ENCODE measurements around the gene ADGRD1. TPM values are rescaled to one million over a fixed set of nuclear protein-coding genes. Genes with fewer than 3 reads are reported as not detected.
"Not testable (repeated sequence)": the region's sequence is repeated elsewhere in the genome, so short reads cannot be mapped to it uniquely, and the experiment has no call there.

The ADGRD1 gene
- total RNA-seq, 1 experiment from 2014 or later, result 0.21 TPM

GRCh38 chr12:130937546-130937945, 16.2 kb upstream of the ADGRD1 start:
- not testable (repeated sequence) for DNase-seq (ENCODE audit: low spot score)

GRCh38 chr12:130938186-130938585, 15.5 kb upstream of the ADGRD1 start:
- DNase-seq (ENCODE audit: low spot score), result no peak

DNA sequence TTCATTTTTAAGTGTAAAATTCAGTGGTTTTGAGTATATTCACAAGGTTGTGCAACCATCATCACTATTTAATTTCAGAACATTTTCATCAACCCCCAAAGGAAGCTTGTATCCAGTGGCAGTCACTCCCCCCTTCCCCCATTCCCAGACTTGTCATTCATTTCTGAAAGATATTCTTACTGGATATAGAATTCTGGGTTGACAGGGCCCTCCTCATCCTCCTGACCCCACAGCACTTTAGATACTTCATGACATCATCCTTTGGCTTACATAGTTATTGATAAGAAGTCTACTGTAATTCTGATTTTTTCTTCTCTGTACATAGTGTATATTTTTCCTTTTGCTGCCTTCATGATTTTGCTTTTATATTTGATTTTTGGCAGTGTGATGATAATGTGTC, 8.8 kb upstream of the ADGRD1 start:
- DNase-seq (ENCODE audit: low spot score), result no peak

DNA sequence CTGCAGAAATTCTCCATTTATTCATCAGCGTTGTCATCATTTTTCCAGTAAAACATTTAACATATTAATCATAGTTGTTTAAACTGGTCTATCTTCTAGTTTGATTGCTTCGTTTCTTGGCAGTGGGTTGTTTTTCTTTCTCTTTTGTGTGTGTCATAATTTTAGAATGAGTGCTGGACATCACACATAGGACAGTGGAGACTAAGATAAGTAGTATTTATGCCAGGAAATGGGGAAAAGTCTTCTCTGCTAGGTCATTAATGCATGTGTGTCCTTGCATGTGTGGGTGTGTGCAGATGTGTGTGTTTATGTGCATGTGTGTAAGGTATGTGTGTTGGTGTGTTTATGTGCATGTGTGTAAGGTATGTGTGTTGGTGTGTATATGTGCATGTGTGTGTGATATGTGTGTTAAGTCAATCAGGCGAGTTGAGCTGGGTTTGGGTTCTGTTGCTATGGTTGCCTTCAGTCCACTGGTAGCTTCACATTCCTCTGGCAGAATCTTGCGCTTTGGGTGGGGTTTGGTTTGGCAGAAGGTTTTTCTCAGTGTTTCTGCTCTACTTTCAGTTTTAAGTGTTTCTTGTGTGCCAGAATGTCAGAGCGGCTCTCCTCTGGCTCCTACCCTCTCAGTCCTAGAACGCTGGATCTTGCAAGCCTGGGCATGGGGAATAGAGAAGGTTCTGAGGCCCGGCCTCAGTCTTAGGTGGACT, 7.8 kb upstream of the ADGRD1 start:
- no peak for DNase-seq (ENCODE audit: low spot score)

DNA sequence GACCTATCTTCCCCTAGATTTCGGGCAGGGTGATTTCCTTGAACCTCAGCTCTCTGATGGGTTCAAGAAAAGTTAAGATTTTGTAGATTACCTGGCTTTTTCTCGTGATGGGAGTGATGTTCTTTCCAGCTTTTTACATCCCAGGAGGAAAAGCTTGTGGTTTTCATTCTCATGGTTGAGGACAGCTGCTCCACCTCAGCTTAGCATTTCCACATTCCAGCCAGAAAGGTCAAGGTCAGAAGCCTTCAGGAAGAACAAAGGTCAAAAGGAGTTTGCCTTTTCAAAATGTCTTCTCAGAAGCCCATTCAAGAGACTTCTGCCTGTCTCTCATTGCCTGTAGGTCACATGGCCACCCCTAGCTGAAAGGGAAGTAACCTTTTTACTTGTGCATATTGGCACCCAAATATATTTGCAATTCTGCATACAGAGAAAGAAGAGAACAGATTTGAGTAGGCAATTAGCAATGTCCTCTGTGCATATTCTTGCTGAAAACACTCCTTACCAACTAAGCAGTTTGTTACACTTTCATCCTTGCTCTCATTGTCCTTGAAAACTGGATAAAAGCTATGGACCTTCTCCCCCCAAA, 6.6 kb upstream of the ADGRD1 start:
- no peak for DNase-seq (ENCODE audit: low spot score)

DNA sequence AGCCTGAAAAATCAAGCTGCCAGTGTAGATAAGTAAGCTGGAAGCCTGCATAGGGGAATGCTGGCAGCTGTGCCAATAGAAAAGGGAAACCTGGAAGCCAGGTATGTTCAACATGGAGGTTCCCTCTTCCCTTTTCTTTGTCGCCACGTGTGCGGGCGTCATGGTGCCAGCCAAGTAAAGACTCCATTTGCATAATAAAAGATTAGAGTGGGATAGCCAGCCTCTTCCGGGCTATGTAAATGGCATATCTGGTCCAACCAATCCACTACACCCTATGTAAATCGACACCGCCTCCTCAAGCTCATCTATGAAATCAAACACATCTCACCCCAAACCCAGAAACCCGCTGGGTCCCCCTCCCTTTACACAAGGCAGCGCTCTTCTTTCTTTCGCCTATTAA, 5.6 kb upstream of the ADGRD1 start:
- no peak for DNase-seq (ENCODE audit: low spot score)

GRCh38 chr12:130948751-130949150, 5.0 kb upstream of the ADGRD1 start:
- no peak for DNase-seq (ENCODE audit: low spot score)

GRCh38 chr12:130949806-130950205, 3.9 kb upstream of the ADGRD1 start:
- DNase-seq (ENCODE audit: low spot score), result no peak

DNA sequence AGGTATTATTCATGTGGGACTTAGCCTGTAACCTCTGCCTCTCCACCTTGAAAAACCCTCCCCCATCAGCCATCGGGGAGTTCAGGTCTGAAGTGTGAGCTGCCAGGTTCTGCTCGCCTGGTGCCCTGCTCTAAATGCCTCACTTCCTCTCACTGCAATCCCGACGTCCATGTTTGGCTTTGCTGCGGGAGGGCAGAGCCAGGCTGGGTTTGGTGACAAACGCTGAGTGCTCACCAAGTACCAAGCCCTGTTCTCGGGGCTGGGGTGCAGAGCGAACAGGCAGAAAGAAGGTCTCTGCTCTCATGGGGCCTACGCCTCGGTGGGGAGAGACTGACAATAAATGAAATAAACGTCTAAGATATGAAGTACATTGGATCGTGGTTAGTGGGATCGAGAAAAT, 2.1 kb upstream of the ADGRD1 start:
- DNase-seq (ENCODE audit: low spot score), result no peak

DNA sequence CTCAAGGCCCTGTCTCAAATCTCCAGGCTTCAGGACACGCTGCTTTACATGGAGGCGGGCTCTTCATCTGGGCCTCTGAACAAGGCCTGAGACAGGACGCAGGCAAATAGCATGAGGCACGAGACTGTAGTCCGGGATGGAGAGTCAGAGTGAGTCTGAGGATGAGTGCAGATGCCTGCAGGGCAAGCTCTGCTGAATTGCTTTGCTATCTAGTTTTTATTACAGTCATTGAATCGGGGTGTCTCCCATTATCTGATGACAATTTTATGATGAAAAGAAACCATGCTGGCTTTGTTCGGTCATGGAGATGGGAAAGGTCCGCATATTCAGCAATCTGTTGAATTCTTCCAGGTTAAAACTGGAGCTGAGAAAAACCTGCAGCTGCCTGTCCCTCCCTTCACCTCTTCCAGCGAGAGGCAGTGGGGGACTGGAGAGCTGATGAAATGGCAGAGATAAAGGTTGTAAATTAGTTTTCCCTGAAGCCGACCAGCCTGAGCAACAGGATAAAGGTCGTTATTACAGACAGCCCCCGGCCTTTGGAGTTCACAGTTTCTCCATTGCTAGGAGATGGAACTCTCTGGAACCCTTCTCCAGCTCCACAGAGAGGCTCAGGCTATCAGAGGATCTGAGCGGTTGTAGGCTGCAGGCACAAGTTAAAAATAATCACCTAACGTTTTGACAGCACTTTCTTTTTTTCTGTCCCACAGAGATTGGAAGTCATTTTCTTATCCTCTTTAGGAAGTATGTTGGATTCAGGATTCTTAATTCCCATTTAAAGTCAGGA, 1.3 kb upstream of the ADGRD1 start:
- no peak for DNase-seq (ENCODE audit: low spot score)

GRCh38 chr12:130954544-130954831, 781 bp downstream of the ADGRD1 start:
- DNase-seq (ENCODE audit: low spot score), result no peak

DNA sequence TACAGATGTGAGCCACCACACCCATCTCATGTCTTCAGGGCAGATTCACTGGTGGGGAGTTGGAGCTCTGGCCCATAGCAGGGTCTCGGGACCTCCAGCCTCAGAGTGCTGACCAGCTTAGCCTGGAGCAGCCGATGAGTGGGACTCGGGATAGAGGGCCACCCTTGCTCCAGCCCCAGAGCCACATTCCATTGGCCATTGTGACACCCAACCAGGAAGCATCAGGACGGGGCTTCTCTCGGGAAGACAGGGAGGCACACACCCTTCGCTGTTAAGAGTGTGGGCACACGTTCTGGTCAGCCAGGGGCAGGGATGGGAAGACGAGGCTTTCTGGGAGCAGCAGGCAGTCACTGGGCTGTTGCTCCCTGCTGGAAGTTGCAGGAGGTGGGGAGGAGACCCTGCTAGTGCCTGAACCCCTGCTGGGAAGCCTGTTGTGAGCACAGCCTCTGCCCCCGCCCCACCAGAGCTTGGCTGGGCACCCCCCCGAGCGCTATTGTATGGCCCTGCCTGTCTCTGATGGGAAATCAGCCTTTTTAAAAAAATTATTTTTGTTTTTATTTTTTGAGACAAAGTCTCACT, 1.6 kb downstream of the ADGRD1 start:
- DNase-seq (ENCODE audit: low spot score), result no peak

- no peak for DNase-seq (ENCODE audit: low spot score)
Measured at GRCh38 chr12:130956009-130956408, 2.3 kb downstream of the ADGRD1 start.

- no peak for DNase-seq (ENCODE audit: low spot score)
Measured at GRCh38 chr12:130956456-130957303, 3.0 kb downstream of the ADGRD1 start.

- no peak for DNase-seq (ENCODE audit: low spot score)
Measured at GRCh38 chr12:130957304-130957621, 3.6 kb downstream of the ADGRD1 start.

DNA sequence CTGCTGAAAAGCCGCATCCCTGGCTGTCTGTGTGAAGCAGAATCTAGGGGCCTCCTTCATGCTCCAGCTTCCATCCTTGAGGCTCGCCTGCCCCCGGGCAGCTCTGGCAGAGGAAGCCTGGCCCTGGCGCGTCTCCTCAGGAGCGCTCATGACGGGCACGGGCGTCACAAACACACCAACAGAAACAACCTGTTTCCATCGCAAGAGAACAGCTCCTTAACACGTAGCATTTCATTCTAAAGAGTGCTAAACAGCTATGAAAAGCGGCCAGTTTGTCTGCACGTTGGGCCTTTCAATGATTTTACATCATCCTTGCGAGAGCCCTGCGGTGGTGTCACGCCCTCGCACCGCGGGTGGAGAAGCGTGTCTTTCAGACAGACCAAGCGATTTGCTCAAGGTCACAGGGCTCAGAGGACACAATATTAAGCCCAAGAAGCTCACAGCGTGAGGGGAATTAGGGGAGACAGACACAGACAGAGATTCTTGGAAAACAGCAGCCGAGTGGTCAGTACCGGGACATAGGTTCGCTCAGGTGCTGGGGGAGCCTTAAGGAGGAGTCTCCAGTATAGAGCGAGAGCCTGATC, 4.9 kb downstream of the ADGRD1 start:
- no peak for DNase-seq (ENCODE audit: low spot score)

- DNase-seq (ENCODE audit: low spot score), result no peak
Measured at GRCh38 chr12:130959632-130960031, 5.9 kb downstream of the ADGRD1 start.

- DNase-seq (ENCODE audit: low spot score), result no peak
Measured at GRCh38 chr12:130960058-130960457, 6.4 kb downstream of the ADGRD1 start.

DNA sequence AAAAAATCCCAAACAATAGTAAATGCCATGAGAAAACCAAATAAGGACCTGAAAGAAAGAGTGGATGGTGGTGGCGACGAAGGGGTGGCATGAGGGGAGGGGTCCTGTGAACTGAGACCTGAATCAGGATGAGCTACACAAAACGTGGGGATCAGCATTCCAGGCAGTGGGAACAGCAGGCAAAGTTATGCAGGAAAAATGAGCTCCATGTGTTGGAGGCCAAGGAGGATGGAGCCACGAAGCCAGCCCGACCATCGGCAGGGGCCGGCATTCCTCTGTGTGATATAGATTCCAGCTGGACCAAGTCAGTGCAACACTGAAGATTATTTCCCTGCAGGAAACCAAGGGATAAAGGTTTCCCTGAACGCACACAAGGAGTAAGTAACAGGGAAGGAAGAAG, 7.1 kb downstream of the ADGRD1 start:
- no peak for DNase-seq (ENCODE audit: low spot score)

- DNase-seq (ENCODE audit: low spot score), result no peak
Measured at GRCh38 chr12:130961921-130962451, 8.3 kb downstream of the ADGRD1 start.

GRCh38 chr12:130965214-130965613, 11.5 kb downstream of the ADGRD1 start:
- DNase-seq (ENCODE audit: low spot score), result no peak
